ENCODE data around the gene C2orf68. TPM values are rescaled to one million over a fixed set of nuclear protein-coding genes. Genes with fewer than 3 reads are reported as not detected.

C2orf68 gene
- total and polyA plus RNA-seq, 2 of the 13 experiments (the other 11 are each of a cell fraction or from before 2014, with no cell fraction given) = 47.1 to 77.4 TPM

GRCh38 chr2:85577063-85577385 is 34.8 kb downstream of the C2orf68 start (continued):
- TF ChIP-seq ZBTB25 (CRISPR knock-in tag; IDR thresholded peaks at IDR 0.05) (no peak), AFF4 (CRISPR knock-in tag; IDR thresholded peaks at IDR 0.05) (no peak), HNRNPLL (IDR thresholded peaks at IDR 0.05; ENCODE audit: low read depth, low read length, poor library complexity, severe bottlenecking) (no peak), TP53 (CRISPR knock-in tag; conservative IDR thresholded peaks at IDR 0.05) (0 out of 2 replicates have a peak, but pooled peaks have one; percentile 38), RELA (CRISPR knock-in tag; IDR thresholded peaks at IDR 0.05) (no peak), TFDP2 (CRISPR knock-in tag; IDR thresholded peaks at IDR 0.05) (no peak), PCBP1 (IDR thresholded peaks at IDR 0.05; ENCODE audit: borderline replicate concordance, low read depth, low read length) (no peak), ETV5 (CRISPR knock-in tag; IDR thresholded peaks at IDR 0.05; ENCODE audit: borderline replicate concordance) (no peak), SALL2 (CRISPR knock-in tag; IDR thresholded peaks at IDR 0.05) (0 out of 2 replicates have a peak, but pooled peaks have one; percentile 12), ZNF761 (CRISPR knock-in tag; conservative IDR thresholded peaks at IDR 0.05) (no peak), AHDC1 (CRISPR knock-in tag; IDR thresholded peaks at IDR 0.05; ENCODE audit: borderline replicate concordance) (no peak), ZSCAN5A (CRISPR knock-in tag; IDR thresholded peaks at IDR 0.05; ENCODE audit: borderline replicate concordance) (no peak), CC2D1A (CRISPR knock-in tag; IDR thresholded peaks at IDR 0.05) (no peak), RFXANK (CRISPR knock-in tag; IDR thresholded peaks at IDR 0.05) (no peak), PBX2 (CRISPR knock-in tag; IDR thresholded peaks at IDR 0.05) (no peak), NR2F2 (IDR thresholded peaks at IDR 0.05; ENCODE audit: borderline replicate concordance, low read depth) (no peak)
